GM21367 (cell line): ENCODE results near the gene RUFY1.
A peak's percentile ranks its signal among the peaks of the same experiment; 100 is the strongest.

ENCODE experiments used
- ATAC-seq: cut with Tn5 transposase; IDR thresholded peaks from one replicate; pipeline ENCODE4 v1.9.1; 2021; ENCODE audit not compliant: unreplicated experiment

Gene RUFY1

GRCh38 chr5:179658179-179658856 lies 108.0 kb downstream of the RUFY1 start:
- peak; percentile 43 for ATAC-seq
